HEK293 (cell line): Measurements from ENCODE around the gene PFKL.

Experiments
- CTCF ChIA-PET: fragments of 350-600 bp; formaldehyde crosslinking; extraction: SDS; loops from one replicate; lab custom pipeline; 2021; ENCODE audit warnings: antibody characterized with exemption; lab: Yijun Ruan, JAX
- POLR2A ChIA-PET: fragments of 300-600 bp; formaldehyde crosslinking; extraction: SDS; loops from one replicate; lab custom pipeline; 2020; ENCODE audit warnings: antibody characterized with exemption, inconsistent platforms; lab: Yijun Ruan, JAX
- H3K27ac ChIP-seq: fragments of 200-500 bp; sonication (Bioruptor generic); 2 replicates; pipeline ENCODE4 v1.5.1; 2014; ENCODE audit warnings: low read depth, low read length, control low read depth, inconsistent platforms; ENCODE audit errors: extremely low read depth
- H3K36me3 ChIP-seq, 2 experiments: fragments of 200-500 bp in 1 of 2; sonication (Bioruptor generic) in 1 of 2; 1 replicate in 1 of 2; 2 replicates in 1 of 2; pipeline ENCODE4 v1.5.1; 2014 to 2017; ENCODE audit warnings: inconsistent platforms in 2 of 2, low read length in 2 of 2; ENCODE audit not compliant: control insufficient read depth in 2 of 2, insufficient read depth in 1 of 2
- H3K4me1 ChIP-seq: fragments of 200-500 bp; sonication (Bioruptor generic); 2 replicates; pipeline ENCODE4 v1.5.1; 2014; ENCODE audit warnings: mild to moderate bottlenecking, low read length, inconsistent platforms; ENCODE audit not compliant: control insufficient read depth, insufficient read depth
- H3K4me3 ChIP-seq: 2 replicates; pipeline ENCODE4 v1.5.1; 2011; ENCODE audit warnings: low read depth, mild to moderate bottlenecking, control low read depth, low read length, moderate library complexity
- H3K9me3 ChIP-seq: fragments of 200-500 bp; sonication (Bioruptor generic); 2 replicates; pipeline ENCODE4 v1.5.1; 2014; ENCODE audit warnings: low read depth, low read length, inconsistent platforms; ENCODE audit not compliant: control insufficient read depth, insufficient read depth
- CTCF ChIP-seq: fragments of 450-650 bp; formaldehyde crosslinking; IDR thresholded peaks from 2 replicates; pipeline ENCODE4 v1.5.1; 2016; ENCODE audit warnings: missing biosample characterization, missing genetic modification characterization
- GFI1B ChIP-seq: fragments of 450-650 bp; formaldehyde crosslinking; IDR thresholded peaks from 2 replicates; pipeline ENCODE4 v1.5.1; 2016; ENCODE audit warnings: missing biosample characterization, missing genetic modification characterization
- GLIS2 ChIP-seq: fragments of 450-650 bp; formaldehyde crosslinking; IDR thresholded peaks from 2 replicates; pipeline ENCODE4 v1.5.1; 2016; ENCODE audit warnings: missing biosample characterization, missing genetic modification characterization
- KLF1 ChIP-seq: fragments of 450-650 bp; formaldehyde crosslinking; IDR thresholded peaks from 2 replicates; pipeline ENCODE4 v1.5.1; 2016; ENCODE audit warnings: missing biosample characterization, missing genetic modification characterization
- KLF17 ChIP-seq: fragments of 450-650 bp; formaldehyde crosslinking; IDR thresholded peaks from 2 replicates; pipeline ENCODE4 v1.5.1; 2016; ENCODE audit warnings: missing biosample characterization, missing genetic modification characterization
- KLF9 ChIP-seq: fragments of 450-650 bp; formaldehyde crosslinking; IDR thresholded peaks from 2 replicates; pipeline ENCODE4 v1.5.1; 2016; ENCODE audit warnings: missing biosample characterization, missing genetic modification characterization, low read depth
- SALL2 ChIP-seq: fragments of 450-650 bp; formaldehyde crosslinking; IDR thresholded peaks from 2 replicates; pipeline ENCODE4 v1.5.0; 2017; ENCODE audit warnings: missing biosample characterization, mild to moderate bottlenecking, missing genetic modification characterization, borderline replicate concordance
- TSHZ1 ChIP-seq: fragments of 450-650 bp; formaldehyde crosslinking; IDR thresholded peaks from 2 replicates; pipeline ENCODE4 v1.5.1; 2016; ENCODE audit warnings: missing biosample characterization, missing genetic modification characterization, borderline replicate concordance
- ZBTB20 ChIP-seq: fragments of 450-650 bp; formaldehyde crosslinking; IDR thresholded peaks from 2 replicates; pipeline ENCODE4 v1.5.1; 2016; ENCODE audit warnings: missing biosample characterization, missing genetic modification characterization
- ZBTB26 ChIP-seq: fragments of 450-650 bp; formaldehyde crosslinking; optimal IDR thresholded peaks from 2 replicates; pipeline ENCODE3; 2016; ENCODE audit warnings: missing biosample characterization, mild to moderate bottlenecking, missing genetic modification characterization
- ZFP41 ChIP-seq: fragments of 450-650 bp; formaldehyde crosslinking; IDR thresholded peaks from 2 replicates; pipeline ENCODE4 v1.5.1; 2016; ENCODE audit warnings: missing biosample characterization, missing genetic modification characterization, borderline replicate concordance
- ZFP69B ChIP-seq: fragments of 450-650 bp; formaldehyde crosslinking; IDR thresholded peaks from 2 replicates; pipeline ENCODE4 v1.5.1; 2016; ENCODE audit warnings: missing biosample characterization, missing genetic modification characterization
- ZIC2 ChIP-seq: fragments of 450-650 bp; formaldehyde crosslinking; IDR thresholded peaks from 2 replicates; pipeline ENCODE4 v1.5.1; 2016; ENCODE audit warnings: missing biosample characterization, missing genetic modification characterization
- ZNF140 ChIP-seq: fragments of 450-650 bp; formaldehyde crosslinking; IDR thresholded peaks from 2 replicates; pipeline ENCODE4 v1.5.1; 2016; ENCODE audit warnings: missing biosample characterization, missing genetic modification characterization
- ZNF184 ChIP-seq: fragments of 450-650 bp; IDR thresholded peaks from 2 replicates; pipeline ENCODE4 v1.5.1; 2018; ENCODE audit warnings: missing biosample characterization, mild to moderate bottlenecking, missing genetic modification characterization
- ZNF2 ChIP-seq: fragments of 450-650 bp; formaldehyde crosslinking; IDR thresholded peaks from 2 replicates; pipeline ENCODE4 v1.5.1; 2016; ENCODE audit warnings: missing biosample characterization, missing genetic modification characterization
- ZNF239 ChIP-seq: fragments of 450-650 bp; formaldehyde crosslinking; IDR thresholded peaks from 2 replicates; pipeline ENCODE4 v1.5.1; 2016; ENCODE audit warnings: missing biosample characterization, missing genetic modification characterization
- ZNF324 ChIP-seq: fragments of 450-650 bp; formaldehyde crosslinking; IDR thresholded peaks from 2 replicates; pipeline ENCODE4 v1.5.1; 2016; ENCODE audit warnings: missing biosample characterization, missing genetic modification characterization
- ZNF341 ChIP-seq: fragments of 450-650 bp; formaldehyde crosslinking; IDR thresholded peaks from 2 replicates; pipeline ENCODE4; 2016; ENCODE audit warnings: low read depth, missing biosample characterization, missing genetic modification characterization
- ZNF449 ChIP-seq: fragments of 450-650 bp; formaldehyde crosslinking; IDR thresholded peaks from 2 replicates; pipeline ENCODE4 v1.5.1; 2017; ENCODE audit warnings: missing biosample characterization, mild to moderate bottlenecking, missing genetic modification characterization, moderate library complexity
- ZNF514 ChIP-seq: fragments of 450-650 bp; formaldehyde crosslinking; IDR thresholded peaks from 2 replicates; pipeline ENCODE4 v1.5.1; 2016; ENCODE audit warnings: missing biosample characterization, missing genetic modification characterization
- ZNF645 ChIP-seq: fragments of 450-650 bp; formaldehyde crosslinking; IDR thresholded peaks from 2 replicates; pipeline ENCODE4; 2016; ENCODE audit warnings: missing biosample characterization, missing genetic modification characterization
- ZNF701 ChIP-seq: fragments of 450-650 bp; formaldehyde crosslinking; IDR thresholded peaks from 2 replicates; pipeline ENCODE4 v1.5.1; 2016; ENCODE audit warnings: missing biosample characterization, missing genetic modification characterization
- ZNF76 ChIP-seq: fragments of 450-650 bp; formaldehyde crosslinking; IDR thresholded peaks from 2 replicates; pipeline ENCODE4; 2016; ENCODE audit warnings: low read depth, missing biosample characterization, missing genetic modification characterization, borderline replicate concordance
- ZSCAN4 ChIP-seq: fragments of 450-650 bp; formaldehyde crosslinking; IDR thresholded peaks from 2 replicates; pipeline ENCODE4 v1.5.1; 2017; ENCODE audit warnings: missing biosample characterization, missing genetic modification characterization

The PFKL gene

GRCh38 chr21:44299458-44300261 lies at the start of gene PFKL:
Gene PFKL, plus strand, starts transcription at chr21:44300053. Its CDS starts 53 bp downstream, at chr21:44300106.
- POLR2A ChIA-PET: interaction anchor here (0.8 to 1.2 kb wide), 2 partner anchors 30 to 39 kb away, joined by 3 to 4 read pairs; no protein-coding TSS in a partner anchor
- 0 out of 2 replicates have a peak, but pooled peaks have one; percentile 59 for TF ChIP-seq ZNF2 (tag by site-specific recombination)
- no peak for TF ChIP-seq ZFP41 (tag by site-specific recombination)
- 0 out of 2 replicates have a peak, but pooled peaks have one; percentile 14 for TF ChIP-seq ZSCAN4
- peak; percentile 100 for TF ChIP-seq ZNF341 (tag by site-specific recombination)
- peak; percentile 77 for TF ChIP-seq ZNF324 (tag by site-specific recombination)
- no peak for TF ChIP-seq GFI1B (tag by site-specific recombination)
- TF ChIP-seq KLF1 (tag by site-specific recombination): peak; percentile 95
- TF ChIP-seq ZNF76 (tag by site-specific recombination): peak; percentile 48; the same call in 1 of the 2 replicates
- TF ChIP-seq ZNF184 (tag by site-specific recombination): peak; percentile 42; the same call in 1 of the 2 replicates
- TF ChIP-seq CTCF (tag by site-specific recombination): peak; percentile 20; the same call in 1 of the 2 replicates
- TF ChIP-seq ZBTB26 (tag by site-specific recombination): peak; percentile 77
- TF ChIP-seq ZBTB20: peak; percentile 96
- TF ChIP-seq SALL2 (tag by site-specific recombination): no peak
- TF ChIP-seq TSHZ1 (tag by site-specific recombination): peak; percentile 9; the same call in 1 of the 2 replicates
- TF ChIP-seq KLF9: peak; percentile 74
- TF ChIP-seq ZNF140 (tag by site-specific recombination): no peak
- peak; percentile 85 for TF ChIP-seq ZIC2
- TF ChIP-seq ZNF701 (tag by site-specific recombination): no peak
- TF ChIP-seq ZNF239 (tag by site-specific recombination): no peak
- TF ChIP-seq ZNF449 (tag by site-specific recombination): no peak
- TF ChIP-seq GLIS2 (tag by site-specific recombination): peak; percentile 97
- peak; percentile 37; the same call in 1 of the 2 replicates for TF ChIP-seq ZFP69B (tag by site-specific recombination)
- no peak for TF ChIP-seq ZNF645
- TF ChIP-seq KLF17 (tag by site-specific recombination): peak; percentile 92
- TF ChIP-seq ZNF514 (tag by site-specific recombination): no peak

More at GRCh38 chr21:44299458-44300261, at the start of gene PFKL:
- CTCF ChIA-PET: interaction anchor here (0.6 to 2.2 kb wide), 5 partner anchors 10 to 156 kb away, joined by 3 to 11 read pairs (median 3); no protein-coding TSS in a partner anchor
- Histone ChIP-seq H3K27ac (peak within 1 kb of the TSS; percentile 81), H3K36me3 (no peaks in the 10 kb centered on the region), H3K4me3 (peak within 1 kb of the TSS; percentile 64), H3K9me3 (no peaks in the 10 kb centered on the region), H3K4me1 (peaks cover 8% of the 10 kb centered on the region; the same call in 1 of the 2 replicates)
